HUES64 (cell line): ENCODE results near the gene ARL13B.
"Not testable (repeated sequence)": the region's sequence is repeated elsewhere in the genome, so short reads cannot be mapped to it uniquely, and the experiment has no call there.

ENCODE experiments used
- H3K27ac ChIP-seq: 2 replicates; pipeline ENCODE4 v1.7.0; 2013; ENCODE audit warnings: low read depth, low read length, inconsistent platforms
- H3K27me3 ChIP-seq: 2 replicates; pipeline ENCODE4 v1.6.1; 2013; ENCODE audit warnings: mild to moderate bottlenecking, low read length; ENCODE audit not compliant: insufficient read depth
- H3K36me3 ChIP-seq: 2 replicates; pipeline ENCODE4 v1.6.1; 2013; ENCODE audit warnings: mild to moderate bottlenecking, low read length; ENCODE audit not compliant: insufficient read depth
- H3K4me1 ChIP-seq: 2 replicates; pipeline ENCODE4 v1.6.1; 2013; ENCODE audit warnings: mild to moderate bottlenecking, low read length, moderate library complexity; ENCODE audit not compliant: insufficient read depth
- H3K4me3 ChIP-seq: 2 replicates; pipeline ENCODE4 v1.5.1; 2013; ENCODE audit warnings: mild to moderate bottlenecking, low read length, moderate library complexity
- H3K9ac ChIP-seq: 2 replicates; pipeline ENCODE4 v1.6.1; 2013; ENCODE audit warnings: mild to moderate bottlenecking, low read depth, low read length
- H3K9me3 ChIP-seq: 2 replicates; pipeline ENCODE4 v1.6.1; 2013; ENCODE audit warnings: low read depth, low read length; ENCODE audit not compliant: insufficient read depth
- WGBS: fragments of 150-250, 120-280 bp; methylation state at CpG from one replicate; pipeline ENCODE4 v1.1.7; 2013; ENCODE audit warnings: missing lambda C conversion rate; 5-methylcytosine and 5-hydroxymethylcytosine counted together

Gene ARL13B

GRCh38 chr3:94026623-94027022 lies 46.7 kb downstream of the ARL13B start:
- H3K4me3 ChIP-seq: no peak overlapping the region
- no peaks in the 10 kb centered on the region for H3K36me3 ChIP-seq
- H3K9ac ChIP-seq: no peak overlapping the region
- peaks cover 7% of the 10 kb centered on the region; the same call in 1 of the 2 replicates for H3K4me1 ChIP-seq
- no peaks in the 10 kb centered on the region for H3K9me3 ChIP-seq
- H3K27me3 ChIP-seq: no peaks in the 10 kb centered on the region
- H3K27ac ChIP-seq: no peak overlapping the region
- WGBS: no CpG with 5 or more reads among the region's 2 CpGs

DNA sequence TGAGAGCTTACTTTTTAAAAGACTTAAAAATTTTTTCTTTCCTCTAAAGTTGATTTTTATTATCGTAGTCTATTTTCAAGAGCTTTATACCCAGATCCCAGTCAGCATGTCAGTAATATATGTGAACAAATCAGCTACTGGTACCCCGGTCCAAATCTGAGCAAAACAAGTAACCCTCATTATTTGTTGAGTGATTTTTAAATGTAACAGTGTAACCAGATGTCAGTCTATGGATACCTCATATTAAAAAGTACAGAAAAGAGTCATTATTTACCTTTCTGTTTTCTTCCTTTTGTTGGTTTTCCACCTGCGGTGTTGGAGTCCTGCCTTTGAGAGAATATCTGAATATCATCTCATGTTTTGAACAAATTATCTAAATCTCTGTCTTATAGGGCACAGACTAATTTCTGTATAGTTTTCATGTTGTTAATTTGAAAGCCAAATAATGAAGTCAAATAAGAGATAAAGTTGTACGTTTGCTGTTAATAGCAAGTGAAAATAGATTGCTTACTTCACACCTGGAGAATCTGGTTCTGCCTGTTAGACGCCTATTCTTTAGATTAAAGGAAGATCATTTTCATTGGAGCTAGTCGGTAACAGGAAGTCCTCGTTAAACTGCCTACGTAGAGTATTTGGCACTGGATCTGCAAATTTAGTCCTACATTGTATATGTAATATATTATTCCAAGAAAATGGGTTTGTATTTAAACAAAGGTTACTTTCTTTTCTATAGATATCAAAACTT lies 48.3 kb downstream of the ARL13B start, which contains the start of gene STX19:
Gene STX19 (minus strand): TSS at position 505 of the 745 bp plus-strand sequence. CDS start 13,328 bp downstream, outside the sequence.
- 97% methylated on average over 7 of the region's 8 CpGs for WGBS
- peaks cover 7% of the 10 kb centered on the region; the same call in 1 of the 2 replicates for H3K4me1 ChIP-seq
- H3K9me3 ChIP-seq: no peaks in the 10 kb centered on the region
- H3K27me3 ChIP-seq: no peaks in the 10 kb centered on the region
- H3K4me3 ChIP-seq: no peak within 1 kb of the TSS
- no peaks in the 10 kb centered on the region for H3K36me3 ChIP-seq
- H3K9ac ChIP-seq: 0 out of 2 replicates have a peak within 1 kb of the TSS, but pooled peaks have one; percentile 31
- H3K27ac ChIP-seq: no peak within 1 kb of the TSS

DNA sequence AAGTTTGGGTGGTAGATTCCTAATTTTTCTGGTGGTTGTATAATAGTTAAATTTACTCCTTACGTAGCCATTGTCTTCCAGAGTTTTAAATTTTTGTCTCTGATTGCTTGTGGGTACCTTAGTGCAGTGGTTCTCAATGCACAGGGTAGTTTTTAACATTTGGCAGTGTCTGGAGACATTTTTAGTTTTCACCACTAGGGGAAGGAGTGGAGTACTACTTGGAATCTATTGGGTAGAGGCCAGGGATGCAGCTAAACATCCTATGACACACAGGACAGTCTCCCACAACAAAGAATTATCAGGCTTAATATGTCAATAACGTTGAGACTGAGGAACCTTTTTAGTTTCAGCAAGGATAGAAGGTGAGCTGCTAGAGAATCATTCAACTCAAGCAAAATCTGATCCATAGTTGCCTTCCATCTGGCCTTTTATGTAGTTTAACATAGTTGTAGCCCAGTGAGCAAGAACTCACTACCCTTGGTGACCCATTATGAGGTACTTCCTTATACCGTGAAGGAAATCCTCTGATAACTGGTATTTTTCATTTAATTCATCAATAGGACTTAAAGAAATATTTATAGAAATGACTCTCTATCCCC lies 57.1 kb downstream of the ARL13B start:
- H3K36me3 ChIP-seq: peaks cover 19% of the 10 kb centered on the region
- WGBS: 79% methylated on average over 2 of the region's 3 CpGs
- no peaks in the 10 kb centered on the region for H3K4me1 ChIP-seq
- H3K9ac ChIP-seq: no peak overlapping the region
- H3K27ac ChIP-seq: no peak overlapping the region
- no peaks in the 10 kb centered on the region for H3K9me3 ChIP-seq
- no peak overlapping the region for H3K4me3 ChIP-seq
- no peaks in the 10 kb centered on the region for H3K27me3 ChIP-seq

- Histone ChIP-seq H3K27ac (no peak overlapping the region), H3K9ac (no peak overlapping the region), H3K36me3 (peaks cover 33% of the 10 kb centered on the region), H3K4me3 (no peak overlapping the region), H3K27me3 (no peaks in the 10 kb centered on the region), H3K4me1 (no peaks in the 10 kb centered on the region), H3K9me3 (peaks cover 16% of the 10 kb centered on the region; the same call in 1 of the 2 replicates)
- WGBS: 88% methylated on average over 1 of the region's 1 CpG
These were observed 63.3 kb downstream of the ARL13B start for GRCh38 chr3:94043285-94043684.

DNA sequence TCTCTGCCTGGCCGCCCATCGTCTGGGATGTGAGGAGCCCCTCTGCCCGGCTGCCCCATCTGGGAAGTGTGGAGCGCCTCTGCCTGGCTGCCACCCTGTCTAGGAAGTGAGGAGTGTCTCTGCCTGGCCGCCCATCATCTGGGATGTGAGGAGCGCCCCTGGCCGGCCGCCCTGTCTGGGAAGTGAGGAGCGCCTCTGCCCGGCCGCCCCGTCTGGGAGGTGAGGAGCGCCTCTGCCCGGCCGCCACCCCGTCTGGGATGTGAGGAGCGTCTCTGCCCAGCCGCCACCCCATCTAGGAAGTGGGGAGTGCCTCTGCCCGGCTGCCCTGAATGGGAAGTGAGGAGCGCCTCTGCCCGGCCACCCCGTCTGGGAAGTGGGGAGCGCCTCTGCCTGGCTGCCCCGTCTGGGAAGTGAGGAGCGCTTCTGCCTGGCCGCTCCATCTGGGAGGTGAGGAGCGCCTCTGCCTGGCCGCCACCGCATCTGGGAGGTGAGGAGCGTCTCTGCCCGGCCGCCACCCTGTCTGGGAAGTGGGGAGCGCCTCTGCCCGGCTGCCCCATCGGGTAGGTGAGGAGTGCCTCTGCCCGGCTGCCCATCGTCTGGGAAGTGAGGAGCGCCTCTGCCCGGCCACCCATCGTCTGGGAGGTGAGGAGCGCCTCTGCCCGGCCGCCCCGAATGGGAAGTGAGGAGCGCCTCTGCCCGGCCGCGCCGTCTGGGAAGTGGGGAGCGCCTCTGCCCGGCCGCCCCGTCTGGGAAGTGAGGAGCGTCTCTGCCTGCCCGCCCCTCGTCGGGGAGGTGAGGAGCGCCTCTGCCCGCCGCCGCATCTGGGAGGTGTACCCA lies 64.4 kb downstream of the ARL13B start:
- peaks cover 30% of the 10 kb centered on the region for H3K36me3 ChIP-seq
- peaks cover 16% of the 10 kb centered on the region; the same call in 1 of the 2 replicates for H3K9me3 ChIP-seq
- not testable (repeated sequence) for H3K4me3 ChIP-seq, H3K9ac ChIP-seq, H3K27me3 ChIP-seq, H3K4me1 ChIP-seq, H3K27ac ChIP-seq
- 97% methylated on average over 61 of the region's 61 CpGs for WGBS

- no peaks in the 10 kb centered on the region for H3K4me1 ChIP-seq
- H3K27ac ChIP-seq: no peak overlapping the region
- H3K9ac ChIP-seq: no peak overlapping the region
- no CpG with 5 or more reads among the region's 2 CpGs for WGBS
- H3K27me3 ChIP-seq: no peaks in the 10 kb centered on the region
- H3K4me3 ChIP-seq: no peak overlapping the region
- H3K36me3 ChIP-seq: peaks cover 27% of the 10 kb centered on the region
- H3K9me3 ChIP-seq: peaks cover 16% of the 10 kb centered on the region; the same call in 1 of the 2 replicates
These were observed 66.6 kb downstream of the ARL13B start for GRCh38 chr3:94046533-94046932.

- Histone ChIP-seq H3K27me3 (no peaks in the 10 kb centered on the region), H3K4me1 (no peaks in the 10 kb centered on the region), H3K9me3 (peaks cover 3% of the 10 kb centered on the region; the same call in 1 of the 2 replicates), H3K9ac (no peak overlapping the region), H3K27ac (no peak overlapping the region), H3K4me3 (no peak overlapping the region), H3K36me3 (peaks cover 17% of the 10 kb centered on the region)
- no CpG with 5 or more reads among the region's 2 CpGs for WGBS
These were observed 69.3 kb downstream of the ARL13B start for GRCh38 chr3:94049267-94049666.

DNA sequence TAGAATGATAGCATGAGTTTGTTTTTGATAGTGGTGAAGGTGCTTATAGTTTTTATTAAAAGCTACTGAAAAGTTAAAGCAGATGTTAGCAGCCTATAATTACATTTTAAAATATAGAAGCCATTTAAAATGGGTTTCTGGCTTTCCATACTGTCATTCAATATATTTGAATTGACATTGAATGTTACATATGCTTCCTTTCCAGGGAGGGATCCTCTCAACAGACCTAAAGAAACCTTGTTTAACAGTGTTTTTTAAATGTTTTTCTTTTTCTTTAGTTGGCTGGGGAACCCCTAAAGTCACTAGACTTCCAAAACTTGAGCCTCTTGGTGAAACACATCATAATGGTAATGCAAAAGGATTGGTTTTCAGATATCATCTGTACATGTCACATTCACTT lies 70.6 kb downstream of the ARL13B start:
- H3K36me3 ChIP-seq: peaks cover 10% of the 10 kb centered on the region; the same call in 1 of the 2 replicates
- no peaks in the 10 kb centered on the region for H3K4me1 ChIP-seq
- no peak overlapping the region for H3K27ac ChIP-seq
- no peaks in the 10 kb centered on the region for H3K9me3 ChIP-seq
- no peak overlapping the region for H3K9ac ChIP-seq
- no peaks in the 10 kb centered on the region for H3K27me3 ChIP-seq
- H3K4me3 ChIP-seq: no peak overlapping the region

- WGBS: 97% methylated on average over 13 of the region's 13 CpGs
- Histone ChIP-seq H3K9me3 (no peaks in the 10 kb centered on the region), H3K4me3 (no peak overlapping the region)
These were observed 81.3 kb downstream of the ARL13B start for GRCh38 chr3:94061297-94061696.

GRCh38 chr3:94062513-94063404 lies 82.8 kb downstream of the ARL13B start, which contains the start of the genes DHFR2 and NSUN3:
Gene DHFR2, minus strand, starts transcription at chr3:94062916. Its CDS starts 1,405 bp downstream, at chr3:94061511.
Gene NSUN3, plus strand, starts transcription at chr3:94063061. Its CDS starts 66 bp downstream, at chr3:94063127.
- H3K9ac ChIP-seq: peak within 1 kb of the TSS; percentile 99
- no peaks in the 10 kb centered on the region for H3K27me3 ChIP-seq
- 1% methylated on average over 52 of the region's 52 CpGs for WGBS
- H3K27ac ChIP-seq: peak within 1 kb of the TSS; percentile 97
- H3K36me3 ChIP-seq: peaks cover 8% of the 10 kb centered on the region; the same call in 1 of the 2 replicates
- H3K9me3 ChIP-seq: no peaks in the 10 kb centered on the region
- H3K4me1 ChIP-seq: peaks cover 4% of the 10 kb centered on the region
- peak within 1 kb of the TSS; percentile 94 for H3K4me3 ChIP-seq

More at GRCh38 chr3:94061297-94061696, 81.3 kb downstream of the ARL13B start:
- Histone ChIP-seq H3K36me3 (no peaks in the 10 kb centered on the region), H3K27me3 (no peaks in the 10 kb centered on the region), H3K9ac (no peak overlapping the region), H3K4me1 (peaks cover 4% of the 10 kb centered on the region), H3K27ac (no peak overlapping the region)
